ENCODE results near the gene CDC20. TPM values are rescaled to one million over a fixed set of nuclear protein-coding genes. Genes with fewer than 3 reads are reported as not detected.

The CDC20 gene
- total RNA-seq, result 15.2 and 18.7 TPM in 2 replicates
- long read RNA-seq, transcript CDC20-201 (11 exons, 1,675 nt), result major isoform, 40 of 58 reads
- long read RNA-seq, transcript CDC20-202 (10 exons, 1,777 nt), result minor isoform, 11 of 58 reads
- long read RNA-seq, partial matches to known transcripts, result 4 of 58 reads
- long read RNA-seq, other reads (novel, unspliced or antisense), result 3 of 58 reads

DNA sequence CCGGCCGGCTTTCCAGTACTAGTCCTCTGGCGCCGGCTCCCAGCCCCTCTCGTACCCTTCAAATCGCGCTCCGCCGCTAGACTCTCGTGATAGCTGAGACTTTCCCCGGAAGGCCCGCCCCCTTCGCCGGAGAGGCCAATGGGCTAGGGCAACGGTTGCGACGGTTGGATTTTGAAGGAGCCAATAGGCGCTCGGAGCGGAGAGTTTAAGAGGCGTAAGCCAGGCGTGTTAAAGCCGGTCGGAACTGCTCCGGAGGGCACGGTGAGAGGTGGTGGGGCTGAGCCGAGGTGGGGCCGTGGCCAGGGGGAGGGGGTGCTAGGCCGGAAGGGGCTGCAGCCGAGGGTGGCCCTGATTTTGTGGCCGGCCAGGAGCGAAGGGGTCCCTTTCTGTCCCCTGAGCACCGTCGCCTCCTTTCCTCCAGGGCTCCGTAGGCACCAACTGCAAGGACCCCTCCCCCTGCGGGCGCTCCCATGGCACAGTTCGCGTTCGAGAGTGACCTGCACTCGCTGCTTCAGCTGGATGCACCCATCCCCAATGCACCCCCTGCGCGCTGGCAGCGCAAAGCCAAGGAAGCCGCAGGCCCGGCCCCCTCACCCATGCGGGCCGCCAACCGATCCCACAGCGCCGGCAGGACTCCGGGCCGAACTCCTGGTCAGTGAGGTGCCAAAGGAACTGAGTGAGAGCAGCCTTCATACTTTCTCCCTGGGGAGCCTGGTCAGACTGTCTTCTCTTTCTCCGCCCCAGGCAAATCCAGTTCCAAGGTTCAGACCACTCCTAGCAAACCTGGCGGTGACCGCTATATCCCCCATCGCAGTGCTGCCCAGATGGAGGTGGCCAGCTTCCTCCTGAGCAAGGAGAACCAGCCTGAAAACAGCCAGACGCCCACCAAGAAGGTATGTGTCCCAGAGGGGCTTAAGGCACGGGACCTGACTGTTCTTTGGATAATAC, at the start of gene CDC20:
Gene CDC20 (plus strand): TSS at position 236 of the 948 bp plus-strand sequence. CDS start 235 bp downstream, at position 471.
- Mint-ChIP-seq H3K9me3 (ENCODE audit: unreplicated experiment) (no peaks in the 10 kb centered on the region), H3K4me3 (ENCODE audit: unreplicated experiment) (peak within 1 kb of the TSS; percentile 88), H3K4me1 (ENCODE audit: unreplicated experiment) (peaks cover 40% of the 10 kb centered on the region), H3K27ac (ENCODE audit: unreplicated experiment) (peak within 1 kb of the TSS; percentile 94), H3K27me3 (ENCODE audit: unreplicated experiment) (no peaks in the 10 kb centered on the region), H3K36me3 (ENCODE audit: unreplicated experiment) (peaks cover 10% of the 10 kb centered on the region)
- peak; percentile 99 for DNase-seq (ENCODE audit: extremely low spot score, unreplicated experiment)
- TF ChIP-seq, protein P1, sequence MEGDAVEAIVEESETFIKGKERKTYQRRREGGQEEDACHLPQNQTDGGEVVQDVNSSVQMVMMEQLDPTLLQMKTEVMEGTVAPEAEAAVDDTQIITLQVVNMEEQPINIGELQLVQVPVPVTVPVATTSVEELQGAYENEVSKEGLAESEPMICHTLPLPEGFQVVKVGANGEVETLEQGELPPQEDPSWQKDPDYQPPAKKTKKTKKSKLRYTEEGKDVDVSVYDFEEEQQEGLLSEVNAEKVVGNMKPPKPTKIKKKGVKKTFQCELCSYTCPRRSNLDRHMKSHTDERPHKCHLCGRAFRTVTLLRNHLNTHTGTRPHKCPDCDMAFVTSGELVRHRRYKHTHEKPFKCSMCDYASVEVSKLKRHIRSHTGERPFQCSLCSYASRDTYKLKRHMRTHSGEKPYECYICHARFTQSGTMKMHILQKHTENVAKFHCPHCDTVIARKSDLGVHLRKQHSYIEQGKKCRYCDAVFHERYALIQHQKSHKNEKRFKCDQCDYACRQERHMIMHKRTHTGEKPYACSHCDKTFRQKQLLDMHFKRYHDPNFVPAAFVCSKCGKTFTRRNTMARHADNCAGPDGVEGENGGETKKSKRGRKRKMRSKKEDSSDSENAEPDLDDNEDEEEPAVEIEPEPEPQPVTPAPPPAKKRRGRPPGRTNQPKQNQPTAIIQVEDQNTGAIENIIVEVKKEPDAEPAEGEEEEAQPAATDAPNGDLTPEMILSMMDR (IDR thresholded peaks at IDR 0.05), result no peak

DNA sequence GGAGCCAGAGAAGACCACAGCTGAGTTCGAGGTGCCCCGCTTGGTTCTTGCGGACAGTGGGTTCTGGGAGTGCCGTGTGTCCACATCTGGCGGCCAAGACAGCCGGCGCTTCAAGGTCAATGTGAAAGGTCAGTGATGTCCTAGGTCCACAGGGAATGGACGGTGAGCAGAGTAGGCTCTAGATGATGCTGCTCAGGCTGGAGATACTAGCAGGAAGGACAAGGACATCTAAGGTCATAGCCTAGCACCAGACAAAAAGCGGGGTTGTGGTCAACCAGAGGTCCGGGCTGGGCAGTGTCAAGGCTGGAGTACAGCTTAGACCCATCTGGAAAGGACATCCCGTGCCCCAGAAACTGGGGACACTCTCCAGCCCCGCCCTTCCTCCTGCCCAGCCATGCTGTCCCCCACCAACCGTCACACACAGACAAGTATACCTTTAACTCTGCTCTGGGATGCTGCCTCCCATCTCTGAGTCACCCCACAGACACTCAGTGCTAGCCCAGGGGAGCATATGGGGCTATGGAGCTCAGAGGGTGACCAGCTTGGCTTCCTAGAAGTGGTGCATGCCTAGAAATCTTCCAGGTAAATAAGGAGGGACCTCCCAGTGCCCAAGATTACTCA, 49.3 kb upstream of the CDC20 start:
- no peak for DNase-seq (ENCODE audit: extremely low spot score, unreplicated experiment)
- H3K36me3 Mint-ChIP-seq (ENCODE audit: unreplicated experiment), result no peaks in the 10 kb centered on the region
- TF ChIP-seq, protein P1 (IDR thresholded peaks at IDR 0.05), result no peak
- H3K4me1 Mint-ChIP-seq (ENCODE audit: unreplicated experiment), result no peaks in the 10 kb centered on the region
- no peak overlapping the region for H3K27ac Mint-ChIP-seq (ENCODE audit: unreplicated experiment)
- no peak overlapping the region for H3K4me3 Mint-ChIP-seq (ENCODE audit: unreplicated experiment)
- H3K27me3 Mint-ChIP-seq (ENCODE audit: unreplicated experiment), result no peaks in the 10 kb centered on the region
- H3K9me3 Mint-ChIP-seq (ENCODE audit: unreplicated experiment), result no peaks in the 10 kb centered on the region

DNA sequence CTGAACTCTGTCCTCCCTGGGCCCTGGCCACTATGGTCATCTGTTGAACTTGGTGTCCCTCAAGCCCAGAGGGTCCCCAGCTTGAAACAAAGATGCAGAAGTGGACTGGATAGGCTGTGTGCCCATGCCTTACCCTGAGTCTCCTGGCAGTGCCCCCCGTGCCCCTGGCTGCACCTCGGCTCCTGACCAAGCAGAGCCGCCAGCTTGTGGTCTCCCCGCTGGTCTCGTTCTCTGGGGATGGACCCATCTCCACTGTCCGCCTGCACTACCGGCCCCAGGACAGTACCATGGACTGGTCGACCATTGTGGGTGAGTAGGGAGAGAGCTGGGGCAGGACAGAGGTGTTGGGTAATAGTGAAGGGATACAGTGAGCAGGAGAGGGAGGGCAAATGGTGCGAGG, 47.3 kb upstream of the CDC20 start:
- TF ChIP-seq, protein P1 (IDR thresholded peaks at IDR 0.05), result no peak
- Mint-ChIP-seq H3K4me1 (ENCODE audit: unreplicated experiment) (no peaks in the 10 kb centered on the region), H3K4me3 (ENCODE audit: unreplicated experiment) (no peak overlapping the region), H3K9me3 (ENCODE audit: unreplicated experiment) (no peaks in the 10 kb centered on the region), H3K27ac (ENCODE audit: unreplicated experiment) (no peak overlapping the region), H3K27me3 (ENCODE audit: unreplicated experiment) (no peaks in the 10 kb centered on the region), H3K36me3 (ENCODE audit: unreplicated experiment) (no peaks in the 10 kb centered on the region)
- DNase-seq (ENCODE audit: extremely low spot score, unreplicated experiment), result no peak

DNA sequence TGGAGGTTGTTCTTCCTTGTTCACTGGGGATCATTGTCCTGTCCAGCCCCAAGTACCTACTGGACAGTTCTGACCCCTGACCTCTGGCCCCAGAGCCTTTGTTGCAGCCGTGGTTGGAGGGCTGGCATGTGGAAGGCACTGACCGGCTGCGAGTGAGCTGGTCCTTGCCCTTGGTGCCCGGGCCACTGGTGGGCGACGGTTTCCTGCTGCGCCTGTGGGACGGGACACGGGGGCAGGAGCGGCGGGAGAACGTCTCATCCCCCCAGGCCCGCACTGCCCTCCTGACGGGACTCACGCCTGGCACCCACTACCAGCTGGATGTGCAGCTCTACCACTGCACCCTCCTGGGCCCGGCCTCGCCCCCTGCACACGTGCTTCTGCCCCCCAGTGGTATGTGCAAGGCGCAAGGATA, 46.6 kb upstream of the CDC20 start:
- DNase-seq (ENCODE audit: extremely low spot score, unreplicated experiment), result no peak
- H3K27ac Mint-ChIP-seq (ENCODE audit: unreplicated experiment), result no peak overlapping the region
- no peaks in the 10 kb centered on the region for H3K9me3 Mint-ChIP-seq (ENCODE audit: unreplicated experiment)
- TF ChIP-seq, protein P1 (IDR thresholded peaks at IDR 0.05), result no peak
- H3K36me3 Mint-ChIP-seq (ENCODE audit: unreplicated experiment), result no peaks in the 10 kb centered on the region
- H3K4me1 Mint-ChIP-seq (ENCODE audit: unreplicated experiment), result no peaks in the 10 kb centered on the region
- no peak overlapping the region for H3K4me3 Mint-ChIP-seq (ENCODE audit: unreplicated experiment)
- no peaks in the 10 kb centered on the region for H3K27me3 Mint-ChIP-seq (ENCODE audit: unreplicated experiment)

Measured in osteocyte (in vitro differentiated cells).